ENCODE data around the gene RMDN3. TPM values are rescaled to one million over a fixed set of nuclear protein-coding genes. Genes with fewer than 3 reads are reported as not detected.

The RMDN3 gene
- total and polyA plus RNA-seq, 9 of the 15 experiments (the other 6 are each of a cell fraction or from before 2014, with no cell fraction given), result 8.1 to 38.2 (median 25.9) TPM

- TF ChIP-seq E2F8 (IDR thresholded peaks at IDR 0.05; ENCODE audit: low read depth, partially characterized antibody) (no peak), ZFX (CRISPR knock-in tag; IDR thresholded peaks at IDR 0.05) (no peak), SAP30 (IDR thresholded peaks at IDR 0.05; ENCODE audit: borderline replicate concordance, insufficient read depth, low read depth, low read length, poor library complexity, severe bottlenecking) (no peak), TFE3 (CRISPR knock-in tag; IDR thresholded peaks at IDR 0.05) (no peak)
- no peak overlapping the region for H3K27ac ChIP-seq (ENCODE audit: extremely low read depth, low read depth, low read length)
- H3K4me3 ChIP-seq, result no peak overlapping the region
- DNase-seq (ENCODE audit: extremely low read depth in 1 of 4, low spot score in 3 of 4), result no peak
- no peak for FAIRE-seq
- CTCF ChIA-PET (ENCODE audit: low intra/inter-chr PET ratio), result no interaction called here
- no peaks in the 10 kb centered on the region for H3K9me3 ChIP-seq (replicated peaks; ENCODE audit: control insufficient read depth, insufficient read depth, low read depth, low read length)
- no TSS peak for BruUV-seq (replicated peaks)
- no peak overlapping the region for H3K4me2 ChIP-seq (ENCODE audit: insufficient read depth, low read length)
- no peaks in the 10 kb centered on the region for H3K27me3 ChIP-seq (ENCODE audit: control insufficient read depth in 2 of 2, insufficient read depth in 2 of 2, low read length in 2 of 2)
- H3K9ac ChIP-seq (ENCODE audit: insufficient read depth in 1 of 2, low read depth in 2 of 2, low read length in 2 of 2), result no peak overlapping the region
- H3K79me2 ChIP-seq (ENCODE audit: control insufficient read depth, insufficient read depth, low read length), result peaks cover 10% of the 10 kb centered on the region; the same call in 2 of the 3 replicates
- H3K4me1 ChIP-seq (replicated peaks in 1 of 2; ENCODE audit: control insufficient read depth in 2 of 2, insufficient read depth in 2 of 2, low read length in 2 of 2), result peaks cover 8 to 11% of the 10 kb centered on the region in 2 experiments; a peak in 4 of 5 replicates
- ATAC-seq, result no peak
- WGBS (ENCODE audit: insufficient coverage, low coverage, missing lambda C conversion rate), result 90% methylated on average over 7 of the region's 8 CpGs
- peaks cover 13% of the 10 kb centered on the region; the same call in 2 of the 3 replicates for H3K36me3 ChIP-seq (ENCODE audit: control insufficient read depth, insufficient read depth, low read length)
- no peak overlapping the region for H2AFZ ChIP-seq (ENCODE audit: low read depth, low read length)
- POLR2A ChIA-PET, result interaction anchor here (0.6 to 1.2 kb wide), 3 partner anchors 26 to 156 kb away, joined by 3 to 4 read pairs (median 3); partner anchors contain the start of gene GCHFR
- H4K20me1 ChIP-seq (replicated peaks; ENCODE audit: control insufficient read depth, insufficient read depth, low read length), result no peaks in the 10 kb centered on the region
- in situ Hi-C loops (cut with MboI) (no loop called here), intact Hi-C loops (cut with micrococcal nuclease) (loop anchor here (5.0 to 10.0 kb wide), 2 partner anchors 67 to 275 kb away; no protein-coding TSS in a partner anchor)
- H3K9me1 ChIP-seq (ENCODE audit: control insufficient read depth, insufficient read depth, low read length), result no peaks in the 10 kb centered on the region
Observed at GRCh38 chr15:40789999-40790398, 34.9 kb upstream of the RMDN3 start.

Data from K562 (cell line).